Measurements from ENCODE around the gene GARNL3.

GARNL3 gene

GRCh38 chr9:127264462-127265219 lies at the start of gene GARNL3:
Gene GARNL3 (plus strand): TSS chr9:127264774. CDS start chr9:127264878, 104 bp downstream.
- FAIRE-seq: no peak
- no peak for DNase-seq (ENCODE audit: insufficient read length, low spot score)

GRCh38 chr9:127215268-127216209 lies 49.0 kb upstream of the GARNL3 start:
- DNase-seq (ENCODE audit: insufficient read length, low spot score): no peak
- no peak for FAIRE-seq
- no peak for TF ChIP-seq CTCF (IDR thresholded peaks at IDR 0.05; ENCODE audit: insufficient read depth, missing control alignments)

More at GRCh38 chr9:127264462-127265219, at the start of gene GARNL3:
- no peak for TF ChIP-seq CTCF (IDR thresholded peaks at IDR 0.05; ENCODE audit: insufficient read depth, missing control alignments)

GRCh38 chr9:127216210-127216887 lies 48.2 kb upstream of the GARNL3 start:
- no peak for TF ChIP-seq CTCF (IDR thresholded peaks at IDR 0.05; ENCODE audit: insufficient read depth, missing control alignments)
- DNase-seq (ENCODE audit: insufficient read length, low spot score) (no peak), FAIRE-seq (no peak)

- no peak for TF ChIP-seq CTCF (IDR thresholded peaks at IDR 0.05; ENCODE audit: insufficient read depth, missing control alignments)
- FAIRE-seq: no peak
- DNase-seq (ENCODE audit: insufficient read length, low spot score): no peak
Observed at GRCh38 chr9:127216888-127217217, 47.7 kb upstream of the GARNL3 start.

GRCh38 chr9:127218818-127219217 lies 45.8 kb upstream of the GARNL3 start:
- DNase-seq (ENCODE audit: insufficient read length, low spot score): no peak
- no peak for FAIRE-seq
- no peak for TF ChIP-seq CTCF (IDR thresholded peaks at IDR 0.05; ENCODE audit: insufficient read depth, missing control alignments)

GRCh38 chr9:127219520-127219919 lies 45.1 kb upstream of the GARNL3 start:
- DNase-seq (ENCODE audit: insufficient read length, low spot score) (no peak), FAIRE-seq (no peak)
- no peak for TF ChIP-seq CTCF (IDR thresholded peaks at IDR 0.05; ENCODE audit: insufficient read depth, missing control alignments)
